T follicular helper cell (primary cell): Measurements from ENCODE around the gene DPYD.

Source experiments
- DNase-seq: peaks from one replicate; pipeline ENCODE4 v3.0.0-alpha.2; 2020; ENCODE audit warnings: low read depth

Gene DPYD

GRCh38 chr1:97610748-97611147 is 310.1 kb downstream of the DPYD start:
- no peak for DNase-seq

DNA sequence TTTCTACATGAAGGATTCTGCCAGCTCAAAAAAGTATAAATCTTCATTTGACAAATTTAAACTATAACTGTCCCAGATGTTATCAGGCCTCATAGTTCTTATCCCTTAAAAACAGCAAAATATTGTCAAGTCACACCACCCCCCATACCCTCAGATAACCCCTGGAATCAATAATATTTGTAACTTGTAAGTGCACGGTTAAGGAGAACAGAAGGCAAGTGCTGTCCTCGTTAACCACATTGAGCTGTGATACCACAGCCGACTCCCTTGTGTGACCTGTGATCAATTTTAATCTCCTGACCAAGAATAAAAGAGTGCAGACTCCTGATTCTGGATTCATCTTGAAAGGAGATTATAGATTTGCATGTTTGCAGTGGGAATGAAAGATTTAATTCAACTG is 310.7 kb downstream of the DPYD start:
- DNase-seq, result no peak

DNA sequence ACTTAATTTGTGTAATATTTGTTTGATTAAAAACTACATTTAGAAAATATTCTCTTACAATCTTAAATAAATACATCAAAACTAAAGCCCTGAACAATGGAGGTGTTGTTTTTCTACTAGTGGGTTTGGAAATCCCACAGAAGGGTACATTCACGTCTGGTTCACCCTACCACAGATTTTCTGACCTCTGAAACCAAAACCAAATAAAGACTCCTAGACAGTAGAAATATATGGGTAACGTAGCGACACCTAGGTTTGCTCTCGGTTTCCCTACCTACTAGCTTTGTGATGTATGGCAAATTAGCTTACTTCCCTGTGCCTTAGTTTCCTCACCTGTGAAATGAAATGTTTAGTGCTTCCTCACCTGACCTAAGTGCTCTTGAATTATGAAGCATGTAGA is 312.6 kb downstream of the DPYD start:
- DNase-seq, result no peak

- no peak for DNase-seq
Measured at GRCh38 chr1:97603776-97604175, 317.1 kb downstream of the DPYD start.

- no peak for DNase-seq
Measured at GRCh38 chr1:97603218-97603617, 317.6 kb downstream of the DPYD start.

DNA sequence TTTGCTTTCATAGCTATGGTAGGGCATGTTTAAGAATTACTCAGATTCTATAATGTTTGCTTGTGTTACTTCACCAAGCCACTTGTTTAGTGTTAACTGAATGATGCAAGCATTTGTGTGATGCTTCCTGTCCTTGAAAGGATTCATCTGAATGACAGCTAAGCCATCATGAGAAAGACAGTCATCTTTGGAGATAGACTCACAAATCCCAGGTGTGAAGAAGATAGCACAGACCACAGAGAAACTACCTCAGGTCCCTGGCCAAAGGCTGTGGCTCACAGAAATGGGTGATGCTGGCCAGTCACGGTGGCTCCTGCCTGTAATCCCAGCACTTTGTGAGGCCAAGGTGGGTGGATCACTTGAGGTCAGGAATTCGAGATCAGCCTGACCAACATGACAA is 321.4 kb downstream of the DPYD start:
- no peak for DNase-seq

- no peak for DNase-seq
Measured at GRCh38 chr1:97593192-97593591, 327.6 kb downstream of the DPYD start.

- DNase-seq, result no peak
Measured at GRCh38 chr1:97588772-97589171, 332.1 kb downstream of the DPYD start.

DNA sequence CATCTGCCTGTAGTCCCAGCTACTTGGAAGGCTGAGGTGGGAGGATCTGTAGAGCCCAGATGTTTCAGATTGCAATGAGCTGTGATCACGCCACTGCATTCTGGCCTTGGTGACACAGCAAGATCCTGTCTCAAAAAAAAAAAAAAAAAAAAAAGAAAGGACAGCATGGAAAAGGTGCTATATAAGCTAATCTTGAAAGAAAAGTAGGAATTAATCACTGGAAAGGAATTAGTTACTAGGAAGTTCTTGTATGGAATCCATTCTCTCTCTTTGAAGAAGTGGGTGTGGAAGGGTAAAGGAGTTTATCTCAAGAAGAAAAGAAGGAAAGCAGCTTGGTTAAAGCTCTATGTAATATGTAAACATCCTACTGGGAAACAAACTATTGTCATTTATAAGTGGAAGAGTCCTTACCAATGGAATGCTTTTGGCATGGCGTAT is 339.2 kb downstream of the DPYD start:
- DNase-seq, result no peak

DNA sequence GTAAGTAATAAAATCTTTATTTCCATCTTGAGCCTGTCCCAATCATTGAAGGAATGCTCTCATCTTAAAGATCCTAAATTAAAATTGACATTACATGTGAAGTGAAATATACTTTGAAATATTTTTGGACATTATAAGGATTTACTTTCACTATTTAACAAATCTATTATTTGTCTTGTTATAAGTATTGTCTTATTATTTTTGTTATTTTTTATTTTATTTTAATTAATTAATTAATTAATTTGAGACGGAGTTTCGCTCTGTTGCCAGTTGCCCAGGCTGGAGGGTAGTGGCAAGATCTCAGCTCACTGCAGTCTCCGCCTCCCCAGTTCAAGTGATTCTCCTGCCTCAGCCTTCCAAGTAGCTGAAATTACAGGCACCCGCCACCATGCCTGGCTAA is 343.2 kb downstream of the DPYD start:
- DNase-seq, result no peak

GRCh38 chr1:97573553-97573952 is 347.3 kb downstream of the DPYD start:
- DNase-seq, result no peak

GRCh38 chr1:97572561-97572960 is 348.3 kb downstream of the DPYD start:
- DNase-seq, result no peak

- no peak for DNase-seq
Measured at GRCh38 chr1:97571760-97572159, 349.1 kb downstream of the DPYD start.

DNA sequence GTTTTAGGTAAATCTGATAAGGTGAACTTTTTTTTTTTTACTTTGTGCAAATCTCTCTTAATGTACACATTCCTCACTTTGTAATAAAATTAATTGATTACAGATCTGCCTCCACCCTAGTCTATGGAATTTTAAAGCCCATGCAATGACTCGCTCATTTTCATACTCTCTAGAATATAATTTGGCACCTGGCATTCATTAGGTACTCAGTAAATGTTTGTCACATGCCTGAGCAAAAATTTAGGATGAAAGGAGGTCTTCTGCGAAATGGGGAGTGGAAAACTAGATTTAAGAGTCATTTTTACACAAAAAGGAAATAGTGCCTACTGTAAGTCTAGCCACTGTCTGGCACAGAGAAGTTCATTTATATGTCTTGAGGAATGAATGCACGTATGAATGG is 350.1 kb downstream of the DPYD start:
- no peak for DNase-seq

GRCh38 chr1:97567000-97567749 is 353.7 kb downstream of the DPYD start:
- no peak for DNase-seq

GRCh38 chr1:97565886-97566285 is 354.9 kb downstream of the DPYD start:
- DNase-seq, result no peak

DNA sequence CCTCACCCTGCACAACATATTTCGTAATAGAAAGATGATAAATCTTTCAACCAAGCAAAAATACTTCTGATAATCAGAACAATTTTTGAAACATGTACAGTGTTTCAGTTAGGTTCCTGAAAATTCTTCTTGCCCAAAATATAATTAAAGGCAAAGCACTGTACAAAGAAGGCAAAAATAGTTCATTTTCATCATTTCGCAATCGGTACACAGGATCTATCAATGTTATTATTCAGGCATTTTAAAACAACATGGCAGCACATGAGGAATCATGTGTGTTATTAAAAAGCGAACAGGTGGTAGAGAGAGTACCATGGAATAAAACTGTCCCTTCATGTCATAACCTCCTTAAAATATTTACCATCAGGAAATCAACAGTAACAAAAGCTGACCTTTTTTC is 356.9 kb downstream of the DPYD start:
- DNase-seq, result no peak

- DNase-seq, result no peak
Measured at GRCh38 chr1:97562081-97562480, 358.8 kb downstream of the DPYD start.

GRCh38 chr1:97560714-97561113 is 360.1 kb downstream of the DPYD start:
- DNase-seq, result no peak

- no peak for DNase-seq
Measured at GRCh38 chr1:97553971-97554370, 366.9 kb downstream of the DPYD start.

DNA sequence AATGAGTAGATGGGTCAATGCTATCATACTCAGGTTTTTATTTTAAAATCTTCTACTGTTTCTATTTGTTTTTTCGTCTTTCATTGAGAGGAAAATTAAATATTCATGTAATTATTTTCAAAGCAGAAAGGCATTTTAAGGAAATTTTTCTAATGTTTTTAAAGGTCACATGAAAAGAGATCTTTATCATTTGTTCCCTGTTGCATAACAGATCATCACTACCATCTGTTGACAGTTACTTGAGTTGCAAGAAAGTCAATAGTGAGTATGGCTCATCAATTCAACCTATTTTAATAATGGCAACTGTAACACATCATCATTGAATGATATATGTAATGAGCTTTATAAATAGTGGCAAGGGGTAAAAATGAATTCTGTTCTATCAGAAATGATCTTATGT is 369.7 kb downstream of the DPYD start:
- no peak for DNase-seq

- no peak for DNase-seq
Measured at GRCh38 chr1:97545446-97545845, 375.4 kb downstream of the DPYD start.

DNA sequence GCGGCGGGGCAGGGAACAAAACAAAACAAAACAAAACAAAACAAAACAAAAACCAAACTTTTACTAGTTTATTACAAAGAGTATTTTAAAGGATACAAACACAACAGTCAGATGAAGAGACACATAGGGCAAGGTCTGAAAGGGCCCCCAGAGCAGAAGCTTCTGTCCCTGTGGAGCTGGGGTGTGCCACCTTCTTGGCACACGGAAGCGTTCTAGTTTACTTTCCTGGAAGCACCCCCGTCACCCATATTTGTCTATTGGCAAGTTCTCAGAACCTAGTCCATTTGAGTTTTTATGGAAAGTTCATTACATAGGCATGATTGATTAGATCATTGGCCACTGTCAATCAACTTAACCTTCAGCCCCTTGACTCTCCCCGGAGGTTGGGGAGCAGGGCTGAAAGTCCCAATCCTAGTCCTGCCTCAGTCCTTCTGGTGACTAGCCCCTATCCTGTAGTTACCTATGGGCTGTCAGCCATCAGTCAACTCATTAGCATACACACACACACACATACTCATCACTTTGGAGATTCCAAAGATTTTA is 380.4 kb downstream of the DPYD start:
- DNase-seq, result no peak

DNA sequence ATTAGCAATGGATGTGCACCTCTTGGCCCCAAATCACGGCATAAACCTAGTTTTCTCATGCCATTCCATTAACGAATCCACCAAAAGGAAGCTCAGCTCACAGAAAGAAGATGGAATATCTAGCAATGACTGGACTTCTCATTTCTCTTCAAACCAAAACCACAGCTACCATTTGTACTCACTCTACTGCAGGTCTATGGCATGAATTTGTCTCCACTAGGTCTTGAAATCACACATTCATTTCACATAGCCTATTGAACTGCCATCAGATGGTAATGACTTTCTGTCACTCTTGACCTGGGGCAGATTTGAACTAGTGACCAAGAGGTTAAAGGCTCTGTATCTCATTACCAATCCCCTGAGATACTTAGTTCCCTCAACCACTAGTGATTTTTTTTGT is 382.7 kb downstream of the DPYD start:
- DNase-seq, result no peak
